ENCODE results near the gene NR2F1. TPM values are rescaled to one million over a fixed set of nuclear protein-coding genes. Genes with fewer than 3 reads are reported as not detected.

Gene NR2F1
- total RNA-seq, 1 donor from 2014 or later: 42.6 TPM

DNA sequence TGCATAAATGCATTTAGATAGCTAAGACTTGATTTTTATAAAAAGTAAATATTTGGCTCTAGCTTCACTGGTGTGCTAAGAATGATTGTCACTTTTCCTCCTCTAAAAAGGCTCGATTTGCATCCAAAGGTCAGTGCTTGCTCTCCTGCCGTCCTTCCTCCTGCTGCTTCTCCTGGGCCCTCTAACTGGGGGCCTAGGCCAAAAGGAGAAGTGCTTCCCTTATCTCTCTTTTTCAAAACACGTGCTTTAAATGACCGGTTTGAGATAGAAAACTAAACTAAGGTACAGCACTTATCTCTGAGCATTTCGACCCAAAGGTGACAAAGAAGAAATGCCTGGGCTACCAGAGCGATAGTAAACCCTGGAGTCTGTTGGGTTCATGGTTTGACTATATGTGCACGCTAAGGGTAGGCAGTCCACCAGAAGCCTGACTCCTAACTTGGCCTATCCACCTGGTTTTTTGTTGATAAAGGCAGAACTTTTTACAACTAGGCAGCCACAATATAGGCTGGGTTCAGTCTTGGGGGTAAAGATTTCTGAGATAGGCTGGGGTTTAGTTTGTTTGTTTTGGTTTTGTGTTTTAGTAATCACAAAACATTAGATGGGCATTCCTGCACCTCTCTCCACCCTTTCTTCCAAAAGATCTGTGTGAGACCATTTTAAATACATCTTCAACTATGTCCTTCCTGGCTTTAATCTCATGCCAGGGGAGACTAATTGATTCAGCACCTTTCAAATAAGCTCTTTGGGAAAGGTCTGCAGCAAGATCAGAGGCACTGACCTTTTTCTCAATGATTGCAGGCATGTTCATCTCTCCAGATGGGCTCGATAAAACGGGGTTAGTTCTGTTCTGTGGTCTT lies 5.8 kb upstream of the NR2F1 start:
- H3K4me3 ChIP-seq: no peak overlapping the region
- intact Hi-C loops (cut with DNase I): no loop called here
- TF ChIP-seq, protein P1, sequence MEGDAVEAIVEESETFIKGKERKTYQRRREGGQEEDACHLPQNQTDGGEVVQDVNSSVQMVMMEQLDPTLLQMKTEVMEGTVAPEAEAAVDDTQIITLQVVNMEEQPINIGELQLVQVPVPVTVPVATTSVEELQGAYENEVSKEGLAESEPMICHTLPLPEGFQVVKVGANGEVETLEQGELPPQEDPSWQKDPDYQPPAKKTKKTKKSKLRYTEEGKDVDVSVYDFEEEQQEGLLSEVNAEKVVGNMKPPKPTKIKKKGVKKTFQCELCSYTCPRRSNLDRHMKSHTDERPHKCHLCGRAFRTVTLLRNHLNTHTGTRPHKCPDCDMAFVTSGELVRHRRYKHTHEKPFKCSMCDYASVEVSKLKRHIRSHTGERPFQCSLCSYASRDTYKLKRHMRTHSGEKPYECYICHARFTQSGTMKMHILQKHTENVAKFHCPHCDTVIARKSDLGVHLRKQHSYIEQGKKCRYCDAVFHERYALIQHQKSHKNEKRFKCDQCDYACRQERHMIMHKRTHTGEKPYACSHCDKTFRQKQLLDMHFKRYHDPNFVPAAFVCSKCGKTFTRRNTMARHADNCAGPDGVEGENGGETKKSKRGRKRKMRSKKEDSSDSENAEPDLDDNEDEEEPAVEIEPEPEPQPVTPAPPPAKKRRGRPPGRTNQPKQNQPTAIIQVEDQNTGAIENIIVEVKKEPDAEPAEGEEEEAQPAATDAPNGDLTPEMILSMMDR (IDR thresholded peaks at IDR 0.05): no peak
- H3K27ac ChIP-seq: peak overlapping the region; percentile 89
- peaks cover 84% of the 10 kb centered on the region for H3K27me3 ChIP-seq (ENCODE audit: low read depth)
- no peaks in the 10 kb centered on the region for H3K36me3 ChIP-seq
- no peak for DNase-seq
- no peak for ATAC-seq
- peaks cover 42% of the 10 kb centered on the region for H3K4me1 ChIP-seq
- H3K9me3 ChIP-seq: no peaks in the 10 kb centered on the region

- ATAC-seq (no peak), DNase-seq (no peak)
- H3K36me3 ChIP-seq: no peaks in the 10 kb centered on the region
- H3K27me3 ChIP-seq (ENCODE audit: low read depth): peaks cover 83% of the 10 kb centered on the region
- intact Hi-C loops (cut with DNase I): no loop called here
- TF ChIP-seq, protein P1 (IDR thresholded peaks at IDR 0.05): no peak
- H3K9me3 ChIP-seq: no peaks in the 10 kb centered on the region
- H3K4me1 ChIP-seq: peaks cover 45% of the 10 kb centered on the region
- peak overlapping the region; percentile 89 for H3K27ac ChIP-seq
- peak overlapping the region; percentile 72 for H3K4me3 ChIP-seq
Measured at GRCh38 chr5:93577854-93578812, 4.9 kb upstream of the NR2F1 start.

- DNase-seq (peak; percentile 62), ATAC-seq (peak; percentile 25 to 47)
- peak overlapping the region; percentile 72 for H3K4me3 ChIP-seq
- H3K36me3 ChIP-seq: no peaks in the 10 kb centered on the region
- H3K27ac ChIP-seq: peak overlapping the region; percentile 89
- H3K27me3 ChIP-seq (ENCODE audit: low read depth): peaks cover 80% of the 10 kb centered on the region
- H3K9me3 ChIP-seq: no peaks in the 10 kb centered on the region
- TF ChIP-seq, protein P1 (IDR thresholded peaks at IDR 0.05): no peak
- peaks cover 52% of the 10 kb centered on the region for H3K4me1 ChIP-seq
- intact Hi-C loops (cut with DNase I): no loop called here
Measured at GRCh38 chr5:93578813-93579691, 4.0 kb upstream of the NR2F1 start.

DNA sequence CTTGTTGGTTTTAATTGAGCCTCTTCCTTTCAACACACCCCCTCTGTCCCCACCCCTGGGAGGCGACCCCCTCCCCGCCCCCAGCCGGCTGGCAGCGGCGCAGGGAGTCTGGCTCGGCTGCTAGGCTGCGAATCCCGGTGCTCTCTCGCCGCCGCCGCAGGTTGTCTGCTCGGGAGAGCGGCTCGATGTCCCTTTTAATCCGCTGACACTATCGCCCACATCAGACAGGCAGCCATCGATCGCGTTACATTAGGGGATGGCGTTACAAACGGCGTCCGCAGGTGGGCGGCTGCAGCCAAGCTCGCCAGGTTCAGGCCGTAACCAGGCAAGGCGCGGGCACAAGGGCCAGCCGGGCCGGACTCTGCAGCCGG lies 3.3 kb upstream of the NR2F1 start:
- ATAC-seq (peak; percentile 2 to 49), DNase-seq (peak; percentile 57)
- TF ChIP-seq, protein P1 (IDR thresholded peaks at IDR 0.05): no peak
- Histone ChIP-seq H3K9me3 (no peaks in the 10 kb centered on the region), H3K4me1 (peaks cover 52% of the 10 kb centered on the region), H3K36me3 (no peaks in the 10 kb centered on the region), H3K27me3 (ENCODE audit: low read depth) (peaks cover 76% of the 10 kb centered on the region), H3K27ac (peak overlapping the region; percentile 89), H3K4me3 (peak overlapping the region; percentile 72)
- intact Hi-C loops (cut with DNase I): loop anchor here (10.0 kb wide), 1 partner anchor 335 kb away; no protein-coding TSS in a partner anchor
